ENCODE measurements around the gene HEG1.

GRCh38 chr3:125090649-125091048, 34.9 kb upstream of the HEG1 start:
- TF ChIP-seq CTCF (IDR thresholded peaks at IDR 0.05) (no peak), GRHL2 (CRISPR knock-in tag; IDR thresholded peaks at IDR 0.05; ENCODE audit: insufficient replicate concordance, severe bottlenecking) (no peak), IRF2 (CRISPR knock-in tag; IDR thresholded peaks at IDR 0.05; ENCODE audit: borderline replicate concordance, low read depth) (no peak)
